Stimulated activated CD4-positive, alpha-beta T cell treated with anti-CD3 and anti-CD28 coated beads, Interleukin-15, amount 100 ng/mL, for 48 hours (primary cell): ENCODE measurements around the gene NUDT21.
"Not testable (repeated sequence)": the region's sequence is repeated elsewhere in the genome, so short reads cannot be mapped to it uniquely, and the experiment has no call there.

Source experiments
- DNase-seq, 2 donors: peaks; one replicate each; pipeline ENCODE4 v3.0.0-alpha.2; 2020; ENCODE audit warnings: low read depth in 2 of 2

NUDT21 gene

GRCh38 chr16:56419740-56420548 lies 31.2 kb downstream of the NUDT21 start:
- DNase-seq: no peak

GRCh38 chr16:56417138-56417537 lies 34.0 kb downstream of the NUDT21 start:
- no peak for DNase-seq

GRCh38 chr16:56415875-56416274 lies 35.3 kb downstream of the NUDT21 start:
- DNase-seq: no peak

- no peak for DNase-seq
These were observed 36.8 kb downstream of the NUDT21 start for GRCh38 chr16:56414366-56414765.

- DNase-seq: no peak
These were observed 37.8 kb downstream of the NUDT21 start for GRCh38 chr16:56413381-56413780.

GRCh38 chr16:56411624-56412023 lies 39.5 kb downstream of the NUDT21 start:
- DNase-seq: no peak

GRCh38 chr16:56411123-56411522 lies 40.0 kb downstream of the NUDT21 start:
- DNase-seq: no peak

DNA sequence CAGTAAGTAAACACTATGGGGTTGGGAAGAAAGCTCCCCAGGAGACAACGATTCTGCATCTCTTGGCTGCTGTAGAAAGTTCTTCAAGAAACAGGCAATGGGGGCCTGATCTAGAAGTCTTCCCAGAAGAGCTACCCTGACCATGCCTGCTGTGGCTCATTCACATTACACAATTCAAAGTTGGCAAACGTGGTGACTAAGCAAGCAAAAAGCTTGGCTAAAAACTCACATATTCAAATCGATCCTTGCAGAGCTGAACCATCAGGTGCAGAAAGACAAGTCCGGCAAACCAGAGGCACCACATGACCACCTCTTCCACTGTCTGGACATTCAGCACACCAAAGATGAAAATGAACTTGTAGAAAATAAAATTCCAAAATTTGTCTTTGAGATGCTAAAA lies 41.9 kb downstream of the NUDT21 start:
- DNase-seq: no peak

- no peak for DNase-seq
These were observed 42.6 kb downstream of the NUDT21 start for GRCh38 chr16:56408379-56409098.

- no peak for DNase-seq
These were observed 45.0 kb downstream of the NUDT21 start for GRCh38 chr16:56405977-56406672.

DNA sequence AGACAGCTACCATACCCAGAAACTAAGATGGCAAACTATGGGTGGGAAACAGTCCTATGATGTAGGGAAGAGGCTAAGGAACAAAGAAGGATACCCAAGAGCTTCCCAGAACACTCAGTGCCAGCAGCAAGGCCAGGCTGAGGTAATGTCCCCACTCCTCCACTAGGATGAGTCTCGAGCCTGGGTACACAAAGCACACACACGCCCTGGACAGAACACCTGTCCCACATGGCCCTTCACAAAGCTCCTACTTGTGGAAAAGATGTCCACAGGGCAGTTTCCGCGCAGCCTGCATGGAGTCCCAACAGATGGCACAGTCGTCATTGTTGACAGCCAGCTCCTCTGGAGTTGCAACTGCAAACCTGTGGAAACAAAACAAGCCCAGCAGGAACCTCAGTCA lies 49.6 kb downstream of the NUDT21 start:
- no peak for DNase-seq

DNA sequence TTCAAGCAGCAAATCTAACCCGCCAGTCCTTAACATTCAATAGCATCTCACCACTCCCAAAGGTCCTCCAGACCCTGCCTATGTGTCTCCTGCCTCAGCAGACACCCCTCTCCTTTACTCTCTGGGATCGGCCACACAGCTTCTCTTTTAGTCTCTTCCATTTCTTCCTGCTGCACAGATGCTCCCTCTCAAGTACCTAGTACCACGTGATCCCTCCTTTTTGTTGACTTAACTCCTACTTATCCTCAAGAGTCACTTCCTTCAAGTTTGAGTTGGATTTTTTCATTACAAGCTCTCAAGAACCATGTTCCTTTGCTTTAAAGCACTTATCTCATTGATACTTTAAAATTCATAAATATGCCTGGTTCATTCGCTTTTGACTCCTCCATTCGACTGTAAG lies 50.7 kb downstream of the NUDT21 start:
- DNase-seq: no peak

GRCh38 chr16:56399486-56399885 lies 51.6 kb downstream of the NUDT21 start:
- DNase-seq: no peak

DNA sequence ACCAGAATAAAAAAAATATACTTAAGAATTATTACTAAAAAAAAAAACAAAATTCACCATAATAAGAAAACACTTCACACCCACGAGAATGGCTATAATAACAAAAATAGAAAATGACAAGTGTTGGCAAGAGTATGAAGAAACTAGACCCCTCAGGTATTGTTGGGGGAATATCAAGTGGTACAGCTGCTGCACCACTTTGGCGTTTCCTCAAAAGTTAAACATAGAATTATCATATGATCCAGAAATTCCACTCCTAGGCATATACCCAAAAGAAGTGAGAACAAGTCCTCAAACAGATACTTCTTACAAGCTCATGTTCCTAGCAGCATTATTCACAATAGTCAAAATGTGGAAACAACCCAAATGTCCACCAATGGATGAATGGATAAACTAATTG lies 52.1 kb downstream of the NUDT21 start:
- no peak for DNase-seq

DNA sequence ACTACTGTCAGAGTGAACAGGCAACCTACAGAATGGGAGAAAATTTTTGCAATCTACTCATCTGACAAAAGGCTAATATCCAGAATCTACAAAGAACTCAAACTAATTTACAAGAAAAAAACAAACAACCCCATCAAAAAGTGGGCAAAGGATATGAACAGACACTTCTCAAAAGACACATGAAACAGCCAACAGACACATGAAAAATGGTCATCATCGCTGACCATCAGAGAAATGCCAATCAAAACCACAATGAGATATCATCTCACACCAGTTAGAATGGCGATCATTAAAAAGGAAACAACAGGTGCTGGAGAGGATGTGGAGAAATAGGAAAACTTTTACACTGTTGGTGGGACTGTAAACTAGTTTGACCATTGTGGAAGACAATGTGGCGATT lies 54.4 kb downstream of the NUDT21 start:
- not testable (repeated sequence) for DNase-seq

GRCh38 chr16:56389554-56389953 lies 61.6 kb downstream of the NUDT21 start:
- DNase-seq: no peak

DNA sequence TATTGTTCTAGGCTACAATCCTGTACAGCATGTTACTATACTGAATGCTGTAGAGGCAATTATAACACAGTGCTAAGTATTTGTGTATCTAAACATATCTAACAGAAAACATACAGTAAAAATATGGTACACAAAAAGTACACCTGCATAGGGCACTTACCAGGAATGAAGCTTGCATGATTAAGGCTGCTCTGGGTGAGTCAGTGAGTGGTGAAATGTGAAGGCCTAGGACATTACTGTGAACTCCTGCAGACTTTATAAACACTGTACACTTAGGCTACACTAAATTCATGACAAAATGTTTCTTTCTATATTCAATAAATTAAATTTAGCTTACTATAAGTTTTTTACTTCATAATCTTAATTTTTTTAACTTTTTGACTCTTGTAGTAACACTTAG lies 62.9 kb downstream of the NUDT21 start:
- DNase-seq: no peak

DNA sequence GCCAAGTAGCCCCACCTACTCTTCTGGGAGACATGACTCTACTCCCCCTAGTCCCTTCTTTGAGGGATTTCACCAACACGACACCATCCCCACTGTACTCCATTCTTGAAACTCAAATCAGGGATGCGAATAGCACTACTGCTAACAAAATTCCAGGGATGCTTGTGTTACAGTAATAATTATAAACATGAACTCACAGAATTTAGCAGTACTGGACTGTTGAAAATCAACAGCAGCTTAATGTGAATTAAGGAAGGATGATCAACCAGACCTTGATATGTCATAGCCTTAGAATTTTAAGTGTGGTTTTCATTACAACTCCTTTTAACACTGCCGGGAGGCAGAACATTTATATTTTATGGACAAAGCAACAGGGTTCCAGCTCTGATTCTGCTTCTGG lies 63.7 kb downstream of the NUDT21 start:
- DNase-seq: no peak

DNA sequence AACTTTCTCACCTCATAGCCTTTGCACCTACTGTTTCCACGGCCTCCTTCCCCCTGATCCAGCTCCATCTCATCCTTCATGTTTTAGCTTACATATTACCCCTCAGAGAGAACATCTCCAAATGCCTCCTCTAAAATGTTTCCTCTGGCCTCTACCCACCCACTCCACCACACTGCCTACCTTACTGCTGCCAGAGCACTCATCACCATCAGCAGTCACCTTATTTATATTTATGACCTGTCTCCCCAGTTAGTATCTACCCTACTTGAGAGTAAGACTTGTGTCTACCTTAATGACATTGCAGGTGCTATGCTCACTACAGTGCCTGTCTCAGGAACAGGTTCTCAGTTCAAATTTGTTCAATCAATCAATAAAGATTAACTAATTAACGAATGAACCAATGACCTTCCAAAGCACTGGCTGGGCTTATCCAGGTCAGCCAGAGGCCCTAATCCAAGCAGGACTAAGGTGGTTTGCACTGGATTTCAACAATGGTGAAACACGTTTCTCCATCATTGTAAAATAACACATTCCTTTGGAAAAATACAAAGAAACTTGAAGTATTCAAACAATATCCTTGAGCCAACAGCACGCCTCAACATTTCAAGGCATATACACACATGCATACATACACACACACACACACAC lies 66.9 kb downstream of the NUDT21 start:
- DNase-seq: no peak

- DNase-seq: no peak
These were observed 68.2 kb downstream of the NUDT21 start for GRCh38 chr16:56382901-56383355.

- DNase-seq: no peak
These were observed 68.7 kb downstream of the NUDT21 start for GRCh38 chr16:56382459-56382858.
